HG03558 (cell line): Measurements from ENCODE around the gene SGCD.

Experiments used
- ATAC-seq: cut with Tn5 transposase; IDR thresholded peaks from one replicate; pipeline ENCODE4 v1.9.1; 2021; ENCODE audit warnings: moderate number of reproducible peaks; ENCODE audit not compliant: unreplicated experiment; ENCODE audit errors: extremely low read depth

SGCD gene

DNA sequence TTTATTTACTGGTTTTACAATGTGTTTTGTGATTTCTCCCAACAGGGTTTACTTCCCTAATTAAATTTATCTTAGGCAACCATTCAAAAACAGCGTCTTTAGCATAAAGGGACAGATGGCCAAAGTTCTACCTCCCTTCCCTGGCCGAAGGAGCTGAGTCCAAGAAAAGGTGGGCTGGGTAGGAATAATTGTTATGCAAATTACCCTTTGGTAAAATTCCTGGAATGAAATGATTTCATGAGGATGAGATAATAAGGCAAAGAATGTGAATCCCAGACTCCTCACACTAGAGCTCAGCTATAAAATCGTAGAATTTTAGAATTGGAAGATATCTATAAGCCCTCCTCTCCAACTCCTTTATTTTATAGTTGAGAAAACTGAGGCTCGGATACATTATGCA, 119.6 kb downstream of the SGCD start:
- ATAC-seq, result no peak

GRCh38 chr5:156450778-156451177, 123.8 kb downstream of the SGCD start:
- no peak for ATAC-seq

- ATAC-seq, result no peak
Measured at GRCh38 chr5:156451505-156451904, 124.5 kb downstream of the SGCD start.

- ATAC-seq, result no peak
Measured at GRCh38 chr5:156456857-156457256, 129.9 kb downstream of the SGCD start.

DNA sequence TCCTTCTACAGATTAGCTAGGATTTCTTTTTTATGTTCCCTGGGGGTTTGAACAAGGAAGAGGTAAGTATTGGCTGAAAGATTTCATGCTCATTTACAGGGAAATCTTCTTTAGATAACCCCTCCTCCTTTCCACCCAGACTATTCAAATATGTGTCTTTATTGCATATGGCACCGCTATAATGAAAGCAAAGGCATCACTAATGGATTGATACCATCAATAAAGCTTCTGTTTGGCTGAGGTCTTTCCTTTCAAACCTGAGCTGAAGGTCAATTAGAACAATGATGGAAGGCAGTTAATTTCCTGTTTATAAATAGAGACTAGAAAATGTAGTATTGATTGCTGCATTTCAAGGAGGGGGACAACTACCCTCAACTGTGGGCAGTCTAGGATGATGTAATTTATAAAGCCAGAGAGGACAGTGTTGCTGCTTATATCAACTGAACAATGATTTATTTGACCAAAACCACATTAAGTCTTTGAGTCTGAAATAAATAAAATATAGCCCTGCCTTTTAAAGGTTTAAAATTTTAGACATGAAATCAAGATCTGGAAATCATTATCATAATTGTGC, 132.9 kb downstream of the SGCD start:
- ATAC-seq, result no peak

DNA sequence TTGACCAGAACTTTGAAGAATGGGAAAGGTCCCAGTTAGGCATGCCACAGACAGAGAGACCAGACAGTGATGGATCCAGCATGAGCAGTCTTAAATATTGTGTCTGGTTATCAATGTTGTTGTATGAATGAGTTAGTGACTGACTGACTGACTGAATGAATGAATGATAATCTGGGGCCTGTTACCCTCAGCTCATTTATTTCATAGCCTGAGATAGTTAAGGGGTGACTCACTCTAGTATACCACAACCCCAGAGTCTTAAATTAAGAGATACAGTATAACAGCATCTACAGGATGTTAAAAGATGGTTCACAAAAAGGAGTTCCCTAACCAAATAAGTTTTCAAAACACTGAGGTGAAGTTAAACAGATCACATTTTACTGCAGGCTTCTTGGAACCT, 133.5 kb downstream of the SGCD start:
- ATAC-seq, result no peak

DNA sequence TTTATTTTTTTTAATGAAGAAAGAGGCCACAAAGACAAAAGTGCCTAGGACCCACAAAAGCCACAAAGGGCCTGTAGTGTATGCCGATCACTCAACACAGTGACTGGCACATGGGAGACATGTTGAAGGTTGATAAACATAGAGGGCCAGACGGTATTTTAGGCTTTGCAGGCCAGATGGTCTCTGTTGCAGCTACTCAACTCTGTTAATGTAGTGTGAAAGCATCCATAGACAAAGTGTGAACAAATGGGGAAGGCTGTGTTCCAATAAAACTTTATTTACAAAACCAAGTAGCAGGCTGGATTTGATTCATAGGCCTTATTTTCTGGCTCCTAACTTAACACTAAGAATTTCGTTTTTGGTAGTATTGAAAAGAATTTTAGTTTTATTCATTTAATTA, 139.9 kb downstream of the SGCD start:
- ATAC-seq, result no peak

DNA sequence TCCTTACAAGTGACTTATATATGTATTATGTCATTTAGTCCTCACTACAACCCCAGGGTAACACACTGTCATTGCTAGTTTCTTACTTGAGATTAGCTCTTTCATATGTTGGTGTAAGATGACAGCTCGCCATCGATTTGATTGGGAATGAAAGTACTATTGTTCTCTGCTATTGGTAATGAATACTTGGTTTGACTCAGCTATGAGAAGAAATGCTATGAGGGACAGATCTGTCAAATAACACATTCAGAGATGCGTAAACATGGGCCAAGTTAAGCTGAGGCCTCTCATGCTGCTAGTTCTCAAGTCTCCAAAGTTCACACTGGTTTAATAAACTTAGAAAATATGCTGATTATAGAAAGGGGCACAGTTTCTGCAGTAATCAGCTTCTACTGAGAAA, 142.7 kb downstream of the SGCD start:
- no peak for ATAC-seq

DNA sequence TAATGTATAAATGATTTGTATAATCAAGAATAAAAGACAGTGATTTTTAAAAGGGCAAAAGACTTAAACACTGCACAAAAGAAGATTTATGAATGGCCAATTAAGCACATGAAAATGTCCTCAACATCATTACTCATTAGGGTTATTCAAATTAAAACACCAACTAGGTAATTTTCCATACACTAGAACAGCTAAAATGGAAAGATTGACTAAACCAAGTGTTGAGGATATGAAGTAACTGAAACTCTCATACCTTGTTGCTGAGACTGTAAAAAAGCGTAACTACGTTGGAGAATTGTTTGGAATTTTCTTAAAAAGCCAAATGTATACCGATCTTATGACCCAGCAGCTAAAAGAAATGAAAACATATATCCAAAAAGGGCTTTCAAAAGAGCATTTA, 144.9 kb downstream of the SGCD start:
- no peak for ATAC-seq

DNA sequence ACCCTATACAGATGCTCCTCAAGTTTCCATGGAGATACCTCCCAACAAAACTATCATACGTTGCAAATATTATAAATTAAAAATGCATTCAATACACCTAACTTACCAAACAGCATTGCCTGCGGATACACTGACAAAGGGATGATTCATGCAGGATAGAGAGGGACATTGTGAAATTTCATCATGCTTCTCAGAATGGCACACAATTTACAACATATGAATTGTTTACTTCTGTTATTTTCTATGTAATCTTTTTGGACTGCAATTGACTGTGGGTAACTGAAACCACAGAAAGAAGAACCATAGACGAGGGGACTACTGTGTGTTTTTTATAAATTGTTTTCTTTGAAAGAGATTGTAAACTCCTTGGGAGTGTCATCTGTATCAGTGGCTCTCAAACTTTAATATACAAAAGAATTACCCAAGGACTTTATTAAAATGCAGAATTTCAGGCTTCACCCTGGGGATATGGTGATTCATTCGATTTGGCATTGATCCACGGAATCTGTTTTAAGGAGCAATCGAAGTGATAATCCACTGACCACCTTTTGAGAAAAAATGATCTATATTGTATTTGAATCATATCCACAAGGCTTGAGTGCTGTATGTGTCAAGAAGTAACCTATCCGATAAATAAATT, 146.4 kb downstream of the SGCD start:
- no peak for ATAC-seq

DNA sequence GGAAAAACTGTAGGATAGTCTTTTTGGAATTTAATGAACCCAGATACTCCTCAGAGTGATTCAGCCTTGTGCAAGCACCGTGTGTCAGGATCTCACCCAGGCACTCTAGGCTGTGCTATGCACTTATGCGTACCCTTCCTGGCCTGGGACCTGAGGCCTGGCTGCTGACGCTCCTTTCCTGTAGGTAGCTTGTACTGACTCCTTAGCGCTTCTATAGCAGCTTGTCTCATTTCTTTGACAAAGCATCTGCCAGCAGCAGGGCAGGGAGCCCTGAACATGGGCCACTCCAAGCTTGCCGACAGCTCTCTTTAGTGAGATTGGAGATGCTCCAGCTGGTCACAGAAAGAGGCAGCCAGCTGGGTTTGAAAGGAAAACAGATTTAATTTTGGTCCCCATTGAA, 147.3 kb downstream of the SGCD start:
- ATAC-seq, result no peak

DNA sequence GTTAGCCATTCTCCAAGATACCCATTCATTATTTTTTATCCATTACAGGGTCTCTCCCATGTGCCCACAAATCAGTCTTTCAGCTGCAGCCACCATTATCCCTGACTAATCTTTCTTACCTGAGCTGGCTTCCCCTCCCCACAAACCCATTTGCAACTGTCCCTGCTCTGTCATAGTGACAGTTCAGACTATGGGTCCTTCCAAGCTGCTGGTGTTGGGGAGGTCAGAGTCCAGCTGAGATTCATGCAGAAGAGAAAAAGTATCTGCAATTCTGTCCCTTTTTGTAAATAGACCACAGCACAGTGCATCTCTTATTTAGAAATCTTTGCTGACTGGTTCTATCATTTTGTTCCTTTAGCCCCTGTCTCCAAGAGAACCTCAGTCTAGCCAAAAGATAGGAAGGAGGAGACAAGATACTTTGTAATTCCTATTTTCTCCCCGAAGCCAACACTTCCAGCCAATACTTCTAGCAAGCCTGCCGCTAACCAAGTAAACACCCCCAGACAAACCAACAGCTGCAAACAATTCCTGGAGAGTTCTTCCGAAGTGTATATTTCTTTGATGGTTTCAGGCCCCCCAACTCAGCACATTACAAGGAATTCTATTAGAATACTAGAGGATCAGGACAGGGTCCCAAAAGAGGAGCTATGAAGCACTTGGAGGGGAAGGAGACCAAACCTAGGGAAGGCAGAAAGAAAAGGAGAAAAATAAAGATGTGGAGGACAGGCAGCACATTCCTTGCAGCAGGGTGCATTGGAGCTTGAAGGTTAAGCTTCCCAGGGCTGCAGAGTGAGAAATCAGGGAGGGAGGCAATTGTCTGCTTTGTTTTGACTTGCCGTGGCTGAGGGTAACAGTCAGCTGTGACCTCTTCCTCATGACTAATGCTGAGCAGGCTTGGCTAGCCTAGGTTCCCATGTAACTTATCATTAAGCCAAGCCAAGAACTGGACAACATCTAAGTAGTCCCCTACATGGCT, 148.5 kb downstream of the SGCD start:
- ATAC-seq, result no peak

DNA sequence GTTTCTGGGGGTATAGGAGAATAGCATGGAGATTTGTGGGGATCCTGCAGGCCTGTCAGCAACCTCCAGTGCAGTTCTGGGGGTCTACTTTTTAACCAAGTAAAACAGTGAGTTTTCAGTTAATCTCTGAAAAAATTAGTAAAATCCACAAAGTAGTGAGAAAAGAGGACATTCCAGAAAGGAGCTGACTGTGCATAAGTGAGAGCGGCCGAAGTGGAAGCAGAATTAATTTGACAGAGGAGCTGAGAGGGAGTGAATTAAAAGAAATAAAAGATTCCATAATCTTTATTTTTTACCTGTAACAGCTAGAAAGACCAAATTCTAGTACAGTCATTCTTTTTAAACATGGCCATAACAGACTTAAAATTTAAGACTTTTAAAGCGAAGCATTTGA, 149.2 kb downstream of the SGCD start:
- no peak for ATAC-seq

- ATAC-seq, result no peak
Measured at GRCh38 chr5:156476678-156477077, 149.7 kb downstream of the SGCD start.

DNA sequence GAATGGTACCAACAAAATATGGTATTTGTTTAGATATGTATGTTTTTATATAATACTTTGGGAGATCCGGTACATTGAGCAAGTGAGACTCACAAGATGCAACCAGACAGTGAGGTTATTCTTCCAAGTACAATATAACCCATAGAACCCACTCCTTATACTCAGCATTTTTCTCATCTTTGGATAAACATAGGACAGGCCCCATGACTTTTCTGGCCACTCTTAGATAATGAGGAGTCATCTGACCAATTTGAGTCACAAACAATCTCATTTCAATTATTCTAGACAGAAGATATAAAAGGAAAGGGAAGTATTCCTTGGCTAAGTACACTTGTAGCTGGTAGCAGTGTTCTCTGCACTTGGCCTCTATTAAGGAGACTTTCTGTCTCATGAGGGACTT, 150.2 kb downstream of the SGCD start:
- no peak for ATAC-seq

GRCh38 chr5:156479849-156480248, 152.9 kb downstream of the SGCD start:
- ATAC-seq, result no peak

GRCh38 chr5:156481741-156482140, 154.8 kb downstream of the SGCD start:
- ATAC-seq, result no peak

GRCh38 chr5:156482818-156483217, 155.9 kb downstream of the SGCD start:
- ATAC-seq, result no peak

- no peak for ATAC-seq
Measured at GRCh38 chr5:156486394-156487238, 159.7 kb downstream of the SGCD start.

DNA sequence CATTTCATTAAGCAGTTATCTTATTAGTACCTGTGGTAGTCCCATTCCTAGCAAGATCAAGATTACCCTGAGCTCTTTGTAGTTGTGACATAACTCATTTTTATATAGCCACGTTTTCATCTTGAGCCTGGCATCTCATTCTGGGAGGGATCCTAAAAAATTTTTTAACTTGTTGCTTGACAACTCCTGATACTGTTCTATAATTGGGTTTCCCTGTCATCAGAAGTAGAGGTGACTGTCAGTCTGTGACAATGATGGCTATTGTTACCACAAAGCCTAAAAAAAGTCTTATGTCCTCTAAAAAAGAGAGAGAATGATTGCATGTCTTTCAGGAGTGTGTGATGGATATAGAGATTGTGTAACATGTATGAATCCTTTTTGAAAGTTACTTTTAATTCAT, 164.8 kb downstream of the SGCD start:
- ATAC-seq, result no peak
